AG04449 (cell line): ENCODE measurements around the gene GRAMD2A.

ENCODE experiments used
- CTCF ChIA-PET: fragments of 350-600 bp; formaldehyde crosslinking; extraction: SDS; loops from one replicate; lab custom pipeline; 2021; ENCODE audit warnings: antibody characterized with exemption; lab: Yijun Ruan, JAX
- POLR2A ChIA-PET: fragments of 400-600, 350-600 bp; formaldehyde crosslinking; extraction: SDS; loops from one replicate; lab custom pipeline; 2020; ENCODE audit warnings: antibody characterized with exemption, inconsistent platforms; lab: Yijun Ruan, JAX
- DNase-seq: peaks from one replicate; pipeline ENCODE4 v3.0.0-alpha.2; 2010; ENCODE audit warnings: low read depth, low spot score
- H3K4me3 ChIP-seq: 2 replicates; pipeline ENCODE4 v1.5.1; 2011; ENCODE audit warnings: low read depth, mild to moderate bottlenecking, control low read depth, low read length
- TF ChIP-seq, protein P1 (sequence below): IDR thresholded peaks from one replicate; pipeline ENCODE4 v1.5.1; 2011; ENCODE audit warnings: mild to moderate bottlenecking, moderate library complexity, low read length, control low read depth, inconsistent platforms; ENCODE audit not compliant: insufficient read depth; ENCODE audit errors: missing control alignments

GRAMD2A gene

DNA sequence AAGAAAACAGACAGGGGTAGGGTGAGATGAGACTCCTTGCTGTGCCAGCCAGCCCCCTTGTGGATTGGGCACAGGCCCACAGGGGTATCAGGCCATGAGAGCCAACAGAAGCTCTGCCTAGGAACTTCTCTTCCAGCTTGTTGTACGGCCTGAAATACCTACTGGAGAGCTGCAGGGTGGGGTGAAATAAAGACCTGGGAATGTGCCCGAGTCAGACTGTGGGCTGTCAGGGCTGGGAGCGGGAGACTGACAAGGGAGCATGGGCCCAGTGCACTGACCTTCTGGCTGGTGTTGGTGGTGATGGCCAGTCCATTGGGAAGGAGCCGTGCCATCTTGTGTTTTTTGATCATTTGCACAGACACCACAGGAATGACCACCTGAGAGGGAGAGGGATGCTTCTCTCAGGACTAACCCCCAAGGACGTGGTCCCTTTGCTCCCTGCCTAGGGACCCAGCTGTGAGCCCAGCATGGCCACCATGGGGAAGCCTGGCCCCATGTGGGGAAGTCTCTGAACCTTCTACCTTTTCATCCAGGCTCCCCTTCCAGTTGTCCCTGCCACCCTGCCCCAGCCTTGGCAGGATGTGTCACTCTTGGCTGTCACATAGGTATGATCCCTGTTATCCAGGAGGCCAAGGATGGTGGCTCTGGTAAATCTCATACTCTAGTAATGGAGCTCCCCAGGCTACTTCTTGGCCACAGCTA is 30.7 kb downstream of the GRAMD2A start:
- ChIA-PET POLR2A (no interaction called here), CTCF (interaction anchor here (0.6 to 3.9 kb wide), 4 partner anchors 10 to 423 kb away, joined by 3 to 29 read pairs (median 4); no protein-coding TSS in a partner anchor)
- DNase-seq = no peak
- TF ChIP-seq, protein P1, sequence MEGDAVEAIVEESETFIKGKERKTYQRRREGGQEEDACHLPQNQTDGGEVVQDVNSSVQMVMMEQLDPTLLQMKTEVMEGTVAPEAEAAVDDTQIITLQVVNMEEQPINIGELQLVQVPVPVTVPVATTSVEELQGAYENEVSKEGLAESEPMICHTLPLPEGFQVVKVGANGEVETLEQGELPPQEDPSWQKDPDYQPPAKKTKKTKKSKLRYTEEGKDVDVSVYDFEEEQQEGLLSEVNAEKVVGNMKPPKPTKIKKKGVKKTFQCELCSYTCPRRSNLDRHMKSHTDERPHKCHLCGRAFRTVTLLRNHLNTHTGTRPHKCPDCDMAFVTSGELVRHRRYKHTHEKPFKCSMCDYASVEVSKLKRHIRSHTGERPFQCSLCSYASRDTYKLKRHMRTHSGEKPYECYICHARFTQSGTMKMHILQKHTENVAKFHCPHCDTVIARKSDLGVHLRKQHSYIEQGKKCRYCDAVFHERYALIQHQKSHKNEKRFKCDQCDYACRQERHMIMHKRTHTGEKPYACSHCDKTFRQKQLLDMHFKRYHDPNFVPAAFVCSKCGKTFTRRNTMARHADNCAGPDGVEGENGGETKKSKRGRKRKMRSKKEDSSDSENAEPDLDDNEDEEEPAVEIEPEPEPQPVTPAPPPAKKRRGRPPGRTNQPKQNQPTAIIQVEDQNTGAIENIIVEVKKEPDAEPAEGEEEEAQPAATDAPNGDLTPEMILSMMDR = no peak
- no peak overlapping the region for H3K4me3 ChIP-seq

DNA sequence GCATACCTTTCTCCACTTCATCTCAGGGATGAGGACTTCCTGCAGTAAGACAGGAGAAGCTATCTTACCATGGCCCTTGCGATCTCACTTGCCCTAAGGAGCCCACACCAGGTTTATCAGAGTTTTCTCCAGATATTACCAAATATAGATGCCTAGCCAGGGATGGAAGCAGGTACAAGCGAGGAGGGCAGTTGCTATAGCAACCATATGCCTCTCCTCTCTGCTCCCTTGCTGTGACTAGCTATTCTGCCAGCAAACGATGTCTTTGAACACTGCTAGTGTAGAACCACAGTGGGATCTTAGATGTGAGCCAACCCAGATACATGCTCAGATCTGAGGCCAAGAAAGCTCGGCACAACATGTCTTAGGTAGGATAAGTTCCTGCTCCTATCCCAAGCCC is 33.9 kb downstream of the GRAMD2A start:
- CTCF ChIA-PET = interaction anchor here (1.1 to 3.9 kb wide), 3 partner anchors 7 to 420 kb away, joined by 3 to 29 read pairs (median 3); no protein-coding TSS in a partner anchor
- POLR2A ChIA-PET = no interaction called here
- H3K4me3 ChIP-seq = no peak overlapping the region
- TF ChIP-seq, protein P1 = no peak
- DNase-seq = no peak

DNA sequence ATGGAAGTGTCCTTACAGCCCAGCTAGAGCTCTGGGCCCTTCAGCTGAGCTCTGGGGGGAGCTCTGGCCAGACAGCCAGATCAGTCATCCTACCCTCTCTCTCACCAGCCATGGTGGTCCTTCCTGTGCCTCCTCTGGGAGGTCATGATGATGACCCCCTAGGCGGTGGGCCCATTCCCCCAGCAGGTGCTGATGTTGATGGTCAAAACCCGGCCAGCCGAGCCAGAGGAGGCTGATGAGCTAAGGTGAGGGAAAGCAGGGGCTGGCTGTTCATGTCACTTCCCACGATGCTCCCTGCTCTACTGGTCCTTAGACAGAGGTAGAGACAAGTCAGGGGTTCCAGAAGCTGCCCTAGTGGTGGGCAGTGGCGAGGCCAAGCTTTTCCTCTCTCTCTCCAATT is 35.0 kb downstream of the GRAMD2A start:
- CTCF ChIA-PET = interaction anchor here (1.6 to 1.7 kb wide), 2 partner anchors 362 to 382 kb away, joined by 3 to 4 read pairs; no protein-coding TSS in a partner anchor
- no peak overlapping the region for H3K4me3 ChIP-seq
- no peak for DNase-seq
- TF ChIP-seq, protein P1 = no peak
- POLR2A ChIA-PET = no interaction called here

DNA sequence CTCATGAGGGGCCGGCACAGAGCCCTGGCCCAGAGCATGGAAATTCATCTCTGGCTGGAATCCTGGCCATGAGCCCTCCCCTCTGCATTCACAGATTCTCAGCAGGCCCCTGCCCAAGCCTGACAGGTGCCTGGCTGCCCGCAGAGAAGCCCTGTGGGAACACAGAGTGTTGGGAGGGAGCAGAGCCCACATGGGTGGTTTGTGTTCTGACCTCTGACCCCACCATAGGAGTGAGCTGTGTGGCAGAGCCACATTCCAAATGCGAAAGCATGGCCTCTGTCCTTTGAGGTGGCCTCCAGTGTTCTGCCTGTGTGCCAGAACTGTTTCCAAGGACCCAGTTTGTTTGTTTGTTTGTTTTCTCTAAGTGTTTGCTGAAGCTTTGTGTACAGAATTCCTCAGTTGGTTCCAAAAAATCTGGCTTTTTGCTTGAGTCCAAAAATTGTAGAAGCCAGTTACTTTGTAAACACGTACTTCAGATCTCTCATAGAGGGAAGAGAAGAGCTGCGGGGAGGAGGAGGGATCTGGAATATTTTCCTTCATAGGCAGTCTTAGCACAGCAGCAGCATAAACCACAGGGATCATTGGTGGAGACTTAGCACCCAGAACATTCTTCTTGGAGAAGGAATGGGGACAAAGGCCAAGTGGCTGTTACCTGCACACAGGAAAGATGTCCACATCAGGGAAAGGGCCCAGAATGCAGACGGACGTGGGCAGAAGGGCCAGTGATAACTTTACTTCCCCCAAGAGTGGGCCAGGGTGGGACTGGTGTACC is 36.0 kb downstream of the GRAMD2A start:
- ChIA-PET POLR2A (no interaction called here), CTCF (interaction anchor here (1.7 kb wide), 1 partner anchor 381 kb away, joined by 4 read pairs; no protein-coding TSS in a partner anchor)
- TF ChIP-seq, protein P1 = no peak
- no peak for DNase-seq
- no peak overlapping the region for H3K4me3 ChIP-seq

DNA sequence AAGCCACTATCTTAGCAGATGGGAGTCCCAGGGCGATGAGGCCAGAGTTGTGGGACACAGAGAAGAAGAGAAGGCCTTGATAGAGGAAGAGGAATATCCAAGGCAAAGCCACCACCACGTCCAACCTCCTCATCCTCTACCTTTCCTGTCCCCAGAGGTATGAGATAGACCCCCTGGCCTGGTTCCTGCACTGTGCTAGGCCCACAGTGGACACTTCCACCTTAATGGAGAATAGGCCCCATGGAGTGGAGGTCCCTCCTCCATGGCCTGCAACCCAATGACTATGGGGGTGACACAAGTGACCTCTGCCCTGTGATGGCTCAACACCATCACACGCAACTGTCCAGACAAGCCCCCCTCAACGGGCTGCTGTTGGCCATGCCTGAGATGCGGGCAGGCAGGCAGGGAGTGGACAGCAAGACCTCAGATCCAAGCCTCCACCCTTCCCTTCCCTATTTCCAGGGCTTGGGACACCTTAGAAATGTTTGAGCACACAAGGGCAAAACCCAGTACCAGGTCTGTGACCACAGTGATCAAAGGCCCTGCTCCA is 36.8 kb downstream of the GRAMD2A start:
- H3K4me3 ChIP-seq = no peak overlapping the region
- no peak for DNase-seq
- CTCF ChIA-PET = no interaction called here
- TF ChIP-seq, protein P1 = no peak
- POLR2A ChIA-PET = no interaction called here

DNA sequence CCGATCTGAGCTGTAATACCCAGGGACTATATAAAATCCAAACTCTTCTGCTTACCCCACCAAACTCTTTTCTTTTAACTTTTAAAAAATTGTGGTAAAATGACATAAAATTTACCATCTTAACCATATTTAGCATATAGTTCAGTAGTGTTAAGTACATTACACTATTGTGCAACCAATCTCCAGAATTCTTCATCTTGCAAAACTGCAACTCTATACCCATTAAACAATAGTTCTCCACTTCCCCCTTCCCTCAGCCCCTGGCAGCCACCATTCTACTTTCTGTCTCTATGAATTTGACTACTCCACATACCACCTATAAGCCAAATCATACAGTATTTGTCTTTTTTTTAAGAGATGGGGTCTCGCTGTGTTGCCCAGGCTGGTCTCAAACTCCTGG is 40.7 kb downstream of the GRAMD2A start:
- no peak overlapping the region for H3K4me3 ChIP-seq
- TF ChIP-seq, protein P1 = no peak
- ChIA-PET POLR2A (no interaction called here), CTCF (interaction anchor here (0.6 to 4.6 kb wide), 30 partner anchors 9 to 707 kb away, joined by 3 to 66 read pairs (median 6); no protein-coding TSS in a partner anchor)
- DNase-seq = no peak
